Activated T-cell treated with anti-CD3 and anti-CD28 coated beads, Interleukin-2, amount 50 U/mL, for 24 hours (primary cell): ENCODE results near the gene ZNF530.

ENCODE experiments used
- DNase-seq: peaks from one replicate; pipeline ENCODE4 v3.0.0-alpha.2; 2020
- H3K27ac Mint-ChIP-seq: 2 replicates; pipeline ENCODE4 v1.8.0; 2020; ENCODE audit warnings: mild to moderate bottlenecking, mixed read lengths
- H3K27me3 Mint-ChIP-seq: 2 replicates; pipeline ENCODE4 v1.8.0; 2020; ENCODE audit warnings: mixed read lengths
- H3K36me3 Mint-ChIP-seq: 2 replicates; pipeline ENCODE4 v1.8.0; 2020; ENCODE audit warnings: low read depth, mixed read lengths
- H3K4me1 Mint-ChIP-seq: 2 replicates; pipeline ENCODE4 v1.8.0; 2020; ENCODE audit warnings: low read depth, mixed read lengths
- H3K4me3 Mint-ChIP-seq: 2 replicates; pipeline ENCODE4 v1.8.0; 2020; ENCODE audit warnings: mild to moderate bottlenecking, moderate library complexity, mixed read lengths
- H3K9me3 Mint-ChIP-seq: 2 replicates; pipeline ENCODE4 v1.8.0; 2020; ENCODE audit warnings: mixed read lengths

ZNF530 gene

GRCh38 chr19:57583104-57583520, 16.6 kb upstream of the ZNF530 start:
- no peak for DNase-seq
- Mint-ChIP-seq H3K27me3 (no peaks in the 10 kb centered on the region), H3K4me1 (peaks cover 27% of the 10 kb centered on the region), H3K4me3 (no peak overlapping the region), H3K9me3 (peaks cover 64% of the 10 kb centered on the region), H3K36me3 (peaks cover 75% of the 10 kb centered on the region), H3K27ac (no peak overlapping the region)

GRCh38 chr19:57583521-57584416, 15.9 kb upstream of the ZNF530 start, which contains the start of gene ZIK1:
Gene ZIK1, plus strand, starts transcription at chr19:57584145. Its CDS starts 212 bp downstream, at chr19:57584357.
- Mint-ChIP-seq H3K9me3 (peaks cover 67% of the 10 kb centered on the region), H3K4me1 (peaks cover 26% of the 10 kb centered on the region), H3K27me3 (no peaks in the 10 kb centered on the region), H3K27ac (peak within 1 kb of the TSS; percentile 87), H3K36me3 (peaks cover 76% of the 10 kb centered on the region), H3K4me3 (peak within 1 kb of the TSS; percentile 86)
- peak; percentile 84 for DNase-seq

GRCh38 chr19:57587529-57587928, 12.2 kb upstream of the ZNF530 start:
- no peak overlapping the region for H3K27ac Mint-ChIP-seq
- no peaks in the 10 kb centered on the region for H3K27me3 Mint-ChIP-seq
- peaks cover 79% of the 10 kb centered on the region for H3K9me3 Mint-ChIP-seq
- H3K36me3 Mint-ChIP-seq, result peaks cover 95% of the 10 kb centered on the region
- peaks cover 19% of the 10 kb centered on the region for H3K4me1 Mint-ChIP-seq
- no peak for DNase-seq
- H3K4me3 Mint-ChIP-seq, result no peak overlapping the region

- Mint-ChIP-seq H3K9me3 (peaks cover 60% of the 10 kb centered on the region), H3K27ac (peak overlapping the region; percentile 79), H3K36me3 (peaks cover 56% of the 10 kb centered on the region), H3K4me1 (peaks cover 20% of the 10 kb centered on the region), H3K27me3 (no peaks in the 10 kb centered on the region), H3K4me3 (peak overlapping the region; percentile 85)
- DNase-seq, result no peak
Measured at GRCh38 chr19:57599377-57599760, 316 bp upstream of the ZNF530 start.

- DNase-seq, result no peak
- Mint-ChIP-seq H3K4me1 (no peaks in the 10 kb centered on the region), H3K4me3 (no peak overlapping the region), H3K27me3 (no peaks in the 10 kb centered on the region), H3K36me3 (peaks cover 84% of the 10 kb centered on the region), H3K27ac (no peak overlapping the region), H3K9me3 (peaks cover 76% of the 10 kb centered on the region)
Measured at GRCh38 chr19:57606931-57607330, 7.2 kb downstream of the ZNF530 start.

- Mint-ChIP-seq H3K4me1 (peaks cover 21% of the 10 kb centered on the region), H3K27ac (no peak overlapping the region), H3K9me3 (peaks cover 67% of the 10 kb centered on the region), H3K27me3 (no peaks in the 10 kb centered on the region), H3K4me3 (no peak overlapping the region), H3K36me3 (peaks cover 80% of the 10 kb centered on the region)
- DNase-seq, result no peak
Measured at GRCh38 chr19:57611113-57611512, 11.4 kb downstream of the ZNF530 start.

- H3K27me3 Mint-ChIP-seq, result no peaks in the 10 kb centered on the region
- peak within 1 kb of the TSS; percentile 76 for H3K27ac Mint-ChIP-seq
- H3K36me3 Mint-ChIP-seq, result peaks cover 80% of the 10 kb centered on the region
- DNase-seq, result peak; percentile 91
- H3K9me3 Mint-ChIP-seq, result peaks cover 67% of the 10 kb centered on the region
- peaks cover 32% of the 10 kb centered on the region for H3K4me1 Mint-ChIP-seq
- H3K4me3 Mint-ChIP-seq, result peak within 1 kb of the TSS; percentile 91
Measured at GRCh38 chr19:57613941-57614743, 14.5 kb downstream of the ZNF530 start, which contains the start of gene ZNF134. Gene ZNF134, plus strand, starts transcription at chr19:57614242. Its CDS starts 5,227 bp downstream, at chr19:57619469.

GRCh38 chr19:57615346-57615745, 15.7 kb downstream of the ZNF530 start:
- Mint-ChIP-seq H3K27me3 (no peaks in the 10 kb centered on the region), H3K4me3 (peak overlapping the region; percentile 91), H3K27ac (peak overlapping the region; percentile 76), H3K4me1 (peaks cover 32% of the 10 kb centered on the region), H3K36me3 (peaks cover 86% of the 10 kb centered on the region), H3K9me3 (peaks cover 77% of the 10 kb centered on the region)
- no peak for DNase-seq

GRCh38 chr19:57620673-57621348, 21.1 kb downstream of the ZNF530 start:
- DNase-seq, result no peak
- H3K36me3 Mint-ChIP-seq, result peaks cover 94% of the 10 kb centered on the region
- no peak overlapping the region for H3K27ac Mint-ChIP-seq
- no peak overlapping the region for H3K4me3 Mint-ChIP-seq
- peaks cover 74% of the 10 kb centered on the region for H3K9me3 Mint-ChIP-seq
- H3K4me1 Mint-ChIP-seq, result peaks cover 13% of the 10 kb centered on the region
- no peaks in the 10 kb centered on the region for H3K27me3 Mint-ChIP-seq

- no peaks in the 10 kb centered on the region for H3K27me3 Mint-ChIP-seq
- no peak overlapping the region for H3K27ac Mint-ChIP-seq
- H3K4me3 Mint-ChIP-seq, result no peak overlapping the region
- no peaks in the 10 kb centered on the region for H3K4me1 Mint-ChIP-seq
- DNase-seq, result no peak
- peaks cover 63% of the 10 kb centered on the region for H3K9me3 Mint-ChIP-seq
- peaks cover 80% of the 10 kb centered on the region for H3K36me3 Mint-ChIP-seq
Measured at GRCh38 chr19:57623091-57623490, 23.4 kb downstream of the ZNF530 start.

- Mint-ChIP-seq H3K4me1 (peaks cover 22% of the 10 kb centered on the region), H3K9me3 (peaks cover 49% of the 10 kb centered on the region), H3K27ac (peak within 1 kb of the TSS; percentile 89), H3K36me3 (peaks cover 70% of the 10 kb centered on the region), H3K27me3 (no peaks in the 10 kb centered on the region), H3K4me3 (peak within 1 kb of the TSS; percentile 91)
- peak; percentile 88 for DNase-seq
Measured at GRCh38 chr19:57632987-57633831, 33.5 kb downstream of the ZNF530 start, which contains the start of gene ZNF211. Gene ZNF211, plus strand, starts transcription at chr19:57633168. Its CDS starts 179 bp downstream, at chr19:57633347.

GRCh38 chr19:57633832-57634131, 34.1 kb downstream of the ZNF530 start:
- peaks cover 50% of the 10 kb centered on the region for H3K9me3 Mint-ChIP-seq
- peaks cover 73% of the 10 kb centered on the region for H3K36me3 Mint-ChIP-seq
- peak overlapping the region; percentile 91 for H3K4me3 Mint-ChIP-seq
- DNase-seq, result no peak
- peaks cover 22% of the 10 kb centered on the region for H3K4me1 Mint-ChIP-seq
- H3K27me3 Mint-ChIP-seq, result no peaks in the 10 kb centered on the region
- peak overlapping the region; percentile 89 for H3K27ac Mint-ChIP-seq

- no peaks in the 10 kb centered on the region for H3K27me3 Mint-ChIP-seq
- peaks cover 94% of the 10 kb centered on the region for H3K36me3 Mint-ChIP-seq
- H3K27ac Mint-ChIP-seq, result no peak overlapping the region
- peaks cover 22% of the 10 kb centered on the region for H3K4me1 Mint-ChIP-seq
- H3K9me3 Mint-ChIP-seq, result peaks cover 67% of the 10 kb centered on the region
- H3K4me3 Mint-ChIP-seq, result no peak overlapping the region
- no peak for DNase-seq
Measured at GRCh38 chr19:57637379-57637778, 37.7 kb downstream of the ZNF530 start.
